ENCODE data around the gene OR14A16.

- TF ChIP-seq CTCF (IDR thresholded peaks at IDR 0.05) (no peak), POLR2A (IDR thresholded peaks at IDR 0.05) (no peak)
These were observed 9.7 kb upstream of the OR14A16 start for GRCh38 chr1:247833601-247834000.
